ENCODE measurements around the gene C18orf32.
A peak's percentile ranks its signal among the peaks of the same experiment; 100 is the strongest.
"Not testable (repeated sequence)": the region's sequence is repeated elsewhere in the genome, so short reads cannot be mapped to it uniquely, and the experiment has no call there.

Gene C18orf32

DNA sequence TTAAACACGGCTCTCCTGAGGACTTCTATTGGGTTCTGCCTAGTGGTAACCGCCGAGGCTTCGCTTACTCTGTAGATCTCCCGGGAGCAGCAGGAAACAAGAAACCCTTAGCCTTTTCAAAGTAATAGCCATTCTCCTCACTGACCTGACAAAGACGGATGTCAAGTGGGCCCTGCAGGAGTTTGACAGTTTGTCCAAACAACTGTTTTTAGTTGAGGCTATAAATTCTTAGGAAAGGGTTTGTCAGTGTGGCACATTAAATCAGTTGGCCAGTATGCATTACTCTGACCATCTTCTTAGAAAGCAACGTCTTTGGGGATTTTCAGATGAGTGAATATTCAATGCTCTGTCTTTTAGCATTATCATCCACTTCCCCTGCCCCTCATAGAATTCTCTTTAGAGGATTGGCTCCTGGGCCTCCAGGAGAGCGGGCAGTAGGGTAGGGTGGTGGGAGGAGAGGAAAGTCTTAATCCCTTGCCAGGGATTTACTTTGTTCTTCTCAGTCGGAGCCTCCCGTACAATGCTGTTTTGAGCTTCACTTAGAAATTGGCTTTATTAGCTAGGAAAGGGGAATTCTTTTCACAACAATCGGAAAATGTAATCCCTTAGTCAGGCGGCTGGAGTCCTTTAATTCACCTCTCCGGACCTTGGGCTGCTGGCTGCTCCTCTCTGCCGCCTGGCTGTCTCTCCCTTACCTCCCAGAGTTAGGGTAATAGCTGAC lies 13.3 kb upstream of the C18orf32 start:
- no peak for DNase-seq

GRCh38 chr18:49499046-49499637 lies 12.1 kb upstream of the C18orf32 start:
- DNase-seq: no peak

DNA sequence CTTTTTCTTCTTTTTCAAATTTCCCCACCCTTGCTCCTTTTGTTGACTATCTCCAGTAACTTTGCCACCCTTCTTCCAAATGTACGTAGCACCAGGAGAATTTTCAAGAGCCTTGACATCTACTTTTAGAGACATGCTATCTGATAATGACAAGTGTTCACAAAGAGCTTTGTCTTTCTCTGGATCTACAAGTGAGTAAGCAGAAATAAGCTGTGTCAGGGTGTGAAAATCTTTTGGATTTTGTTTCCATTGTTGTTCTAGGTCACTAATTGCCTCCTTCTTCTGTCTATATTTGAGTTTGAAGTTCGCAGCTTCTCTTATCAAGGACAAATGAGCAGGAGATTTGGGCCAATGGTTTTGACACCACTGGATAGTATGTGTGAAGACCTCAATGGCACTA lies 8.4 kb upstream of the C18orf32 start:
- DNase-seq: no peak

- DNase-seq: no peak
Measured at GRCh38 chr18:49495076-49495475, 8.0 kb upstream of the C18orf32 start.

GRCh38 chr18:49494660-49495059 lies 7.6 kb upstream of the C18orf32 start:
- DNase-seq: no peak

- DNase-seq: no peak
Measured at GRCh38 chr18:49492694-49493033, 5.6 kb upstream of the C18orf32 start.

DNA sequence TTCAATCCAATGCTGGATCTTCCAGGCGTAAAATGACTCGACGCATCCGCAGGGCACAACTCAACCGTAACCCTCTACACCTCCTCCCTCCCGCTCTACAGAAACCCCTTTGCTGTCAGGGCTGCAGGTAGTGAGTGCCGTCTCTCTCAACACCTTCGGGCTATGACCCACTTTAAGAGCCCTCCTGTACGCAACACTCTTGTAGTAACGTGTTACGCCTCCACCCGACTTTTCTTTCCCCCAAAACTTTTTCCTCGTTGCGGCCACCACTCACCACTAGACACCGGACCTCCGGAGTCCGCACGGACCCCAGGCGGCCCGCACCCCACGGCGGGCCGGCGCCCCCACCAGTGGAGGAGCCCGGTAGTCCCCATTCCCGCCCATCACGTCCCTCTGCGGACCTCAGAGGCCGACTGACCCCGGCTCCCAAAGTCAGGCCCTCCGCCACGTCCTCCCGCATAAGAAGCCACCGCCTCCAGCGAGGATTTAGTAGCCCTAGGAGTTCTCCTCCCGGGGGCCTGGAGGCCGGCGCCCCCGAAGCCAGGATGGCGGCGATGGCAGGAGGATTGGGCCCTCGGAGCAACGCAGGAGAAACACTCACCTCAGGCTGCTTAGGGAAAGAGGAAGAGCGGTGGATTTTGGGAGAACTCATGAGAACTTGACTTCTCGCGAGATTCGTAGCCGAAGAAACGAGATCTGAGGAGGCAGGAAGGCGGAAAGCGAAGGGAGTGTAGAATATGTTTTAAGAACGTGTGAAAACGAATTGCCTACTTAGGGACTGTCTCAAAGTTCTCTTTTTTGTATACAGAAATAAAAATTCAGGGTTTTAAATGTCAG lies 5.0 kb upstream of the C18orf32 start, which contains the start of gene RPL17:
Gene RPL17 (minus strand): TSS at position 609 of the 837 bp plus-strand sequence.
- DNase-seq: peak; percentile 66 to 76

- no peak for DNase-seq
Measured at GRCh38 chr18:49491534-49491856, 4.5 kb upstream of the C18orf32 start.

GRCh38 chr18:49490246-49490762 lies 3.3 kb upstream of the C18orf32 start:
- no peak for DNase-seq

GRCh38 chr18:49487711-49488310 lies 777 bp upstream of the C18orf32 start:
- no peak for DNase-seq

DNA sequence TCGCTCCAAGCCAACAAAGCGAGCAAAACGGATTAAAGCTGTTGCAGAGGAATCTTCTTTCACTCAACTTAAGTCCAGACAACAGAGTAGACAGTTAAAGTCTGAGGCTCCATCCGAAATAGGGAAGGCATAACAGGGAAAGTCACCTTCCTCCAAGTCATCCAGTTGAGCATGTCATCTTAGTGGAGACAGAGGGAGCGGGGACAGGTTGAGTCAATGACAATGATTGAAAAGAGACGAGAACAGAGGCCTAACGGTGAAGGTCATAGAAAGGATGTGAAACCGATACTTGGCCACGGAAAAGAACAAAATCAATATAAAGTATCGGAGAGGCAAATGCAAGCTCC lies 455 bp downstream of the C18orf32 start:
- DNase-seq: no peak

DNA sequence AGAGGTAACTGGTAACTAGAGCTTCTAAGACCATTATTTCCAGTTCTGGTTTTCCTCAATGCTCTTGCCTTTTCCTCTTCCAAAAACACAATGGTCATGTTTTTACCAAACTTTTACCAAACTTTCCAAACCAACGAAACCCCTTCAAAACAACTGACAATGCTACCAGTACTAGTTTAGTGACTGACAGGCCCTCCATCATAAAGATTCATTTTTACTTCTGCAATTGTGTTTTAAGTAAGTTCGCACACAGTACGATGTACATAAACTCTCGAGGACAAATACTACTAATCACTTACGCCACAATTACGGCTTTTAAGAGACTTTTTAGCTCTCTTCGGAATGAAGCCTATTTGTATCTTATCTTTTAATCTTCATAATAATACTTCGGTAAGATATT lies 900 bp downstream of the C18orf32 start:
- no peak for DNase-seq

DNA sequence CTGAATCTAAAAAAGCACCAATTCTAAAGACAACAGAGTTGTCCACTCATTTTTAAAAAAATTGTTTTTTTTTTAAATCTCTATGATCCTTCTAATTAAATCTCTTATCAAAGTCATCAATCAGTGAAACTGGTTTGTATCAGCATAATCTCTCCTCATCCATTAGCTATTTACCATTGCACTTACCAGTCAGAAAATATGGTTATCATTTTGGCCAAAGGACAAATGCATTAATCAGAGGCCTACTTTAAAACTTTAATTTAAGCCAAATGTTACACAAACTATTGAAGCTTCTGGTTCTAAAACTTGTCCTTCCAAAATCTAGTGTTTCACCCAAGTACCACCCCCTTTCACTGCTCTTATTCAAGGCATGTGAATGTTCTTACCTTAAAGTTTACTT lies 3.8 kb downstream of the C18orf32 start:
- no peak for DNase-seq

DNA sequence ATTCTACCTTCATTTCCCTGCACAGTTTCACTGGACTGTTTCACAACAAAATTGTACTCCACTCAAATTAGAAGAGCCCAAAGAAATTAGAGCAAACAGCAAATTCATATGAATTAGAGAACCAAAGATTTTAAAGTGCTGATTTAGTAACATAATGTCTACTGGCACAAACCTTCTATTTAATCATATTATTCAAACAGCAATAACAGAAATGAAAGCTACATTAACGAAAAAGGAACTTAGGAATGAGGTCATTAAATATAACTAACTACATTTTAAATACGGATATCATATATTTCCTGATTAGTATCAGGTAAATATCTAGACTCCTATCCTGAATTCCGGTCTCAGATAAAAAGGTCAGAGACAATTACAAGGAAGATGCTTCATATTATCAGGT lies 5.1 kb downstream of the C18orf32 start:
- DNase-seq: no peak

- no peak for DNase-seq
Measured at GRCh38 chr18:49481317-49481716, 5.7 kb downstream of the C18orf32 start.

GRCh38 chr18:49479381-49480137 lies 7.5 kb downstream of the C18orf32 start:
- no peak for DNase-seq

DNA sequence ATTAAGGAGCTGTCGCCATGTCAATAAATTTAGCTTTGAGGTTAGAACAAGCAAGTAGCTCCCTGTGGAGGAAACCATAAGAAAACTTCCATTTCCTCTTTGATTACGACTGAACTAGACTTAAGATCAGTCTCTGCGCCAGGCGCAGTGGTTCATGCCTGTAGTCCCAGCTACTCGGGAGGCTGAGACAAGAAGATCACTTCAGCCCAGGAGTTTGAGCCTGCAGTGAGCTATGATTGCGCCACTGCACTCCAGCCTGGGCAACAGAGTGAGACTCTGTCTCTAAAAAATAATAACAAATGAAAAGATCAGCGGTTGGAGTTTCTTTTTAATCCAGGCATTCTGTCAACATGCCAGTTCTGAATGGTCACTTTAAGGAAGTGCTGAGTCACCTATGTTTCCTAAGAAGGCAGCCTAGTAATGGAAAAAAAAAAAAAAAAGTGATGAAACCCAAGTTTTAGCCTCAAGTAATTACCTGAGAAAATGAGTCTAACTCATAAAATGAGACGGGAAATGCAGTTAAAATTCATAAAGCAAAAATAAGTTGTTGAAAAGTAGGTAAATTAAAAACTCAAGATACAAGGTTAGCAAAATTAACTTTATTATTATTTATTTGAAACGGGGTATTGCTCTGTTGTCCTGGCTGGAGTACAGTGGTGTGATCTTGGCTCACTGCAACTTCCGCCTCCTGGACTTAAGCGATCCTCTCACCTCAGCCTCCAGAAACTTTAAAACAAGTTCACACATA lies 10.2 kb downstream of the C18orf32 start:
- no peak for DNase-seq

DNA sequence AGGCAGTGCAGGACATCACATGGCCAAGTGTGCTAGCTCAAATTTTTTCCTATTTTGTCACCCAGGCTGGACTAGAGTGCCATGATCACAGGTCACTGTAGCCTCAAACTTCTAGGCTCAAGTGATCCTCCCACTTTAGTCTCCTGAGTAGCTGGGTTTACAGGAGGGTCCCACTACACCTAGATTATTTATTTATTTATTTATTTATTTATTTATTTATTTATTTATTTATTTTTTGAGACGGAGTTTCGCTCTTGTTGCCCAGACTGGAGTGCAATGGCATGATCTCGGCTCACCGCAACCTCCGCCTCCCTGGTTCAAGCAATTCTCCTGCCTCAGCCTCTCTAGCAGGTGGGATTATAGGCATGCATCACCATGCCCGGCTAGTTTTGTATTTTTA lies 12.1 kb downstream of the C18orf32 start:
- not testable (repeated sequence) for DNase-seq

DNA sequence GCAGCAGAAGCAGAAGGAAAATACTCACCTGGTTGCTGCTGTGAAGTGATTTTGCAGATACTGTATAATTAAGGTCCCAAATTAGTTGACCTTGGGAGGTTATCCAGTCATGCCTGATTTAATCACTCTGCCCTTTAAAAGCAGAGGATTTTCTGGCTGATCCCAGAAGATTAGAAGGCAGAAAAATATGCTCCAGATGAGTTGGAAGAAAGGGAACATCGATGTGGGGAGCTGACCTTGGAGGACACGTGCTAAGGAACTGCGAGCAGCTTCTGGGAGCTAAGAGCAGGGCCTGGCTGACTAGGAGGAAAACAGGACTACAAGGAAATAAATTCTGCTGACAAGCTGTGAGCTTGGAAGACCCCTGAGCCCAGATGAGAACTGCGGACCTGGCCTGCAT lies 13.3 kb downstream of the C18orf32 start:
- no peak for DNase-seq

DNA sequence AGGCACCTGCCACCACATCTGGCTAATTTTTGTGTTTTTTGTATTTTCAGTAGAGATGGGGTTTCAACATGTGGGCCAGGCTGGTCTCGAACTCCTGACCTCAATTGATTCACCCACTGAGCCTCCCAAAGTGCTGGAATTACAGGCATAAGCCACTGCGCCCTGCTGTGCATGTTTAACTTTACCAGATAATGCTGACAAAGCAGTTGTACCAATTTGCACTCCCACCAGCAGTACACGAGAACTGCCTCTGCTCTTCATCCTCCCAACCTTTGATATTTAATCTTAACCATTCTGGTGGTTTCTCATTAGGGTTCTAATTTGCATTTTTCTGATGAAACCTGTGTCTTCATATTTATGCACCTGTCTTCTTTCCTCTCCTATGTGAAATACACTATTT lies 14.6 kb downstream of the C18orf32 start:
- DNase-seq: no peak

- no peak for DNase-seq
Measured at GRCh38 chr18:49471532-49471931, 15.5 kb downstream of the C18orf32 start.

DNA sequence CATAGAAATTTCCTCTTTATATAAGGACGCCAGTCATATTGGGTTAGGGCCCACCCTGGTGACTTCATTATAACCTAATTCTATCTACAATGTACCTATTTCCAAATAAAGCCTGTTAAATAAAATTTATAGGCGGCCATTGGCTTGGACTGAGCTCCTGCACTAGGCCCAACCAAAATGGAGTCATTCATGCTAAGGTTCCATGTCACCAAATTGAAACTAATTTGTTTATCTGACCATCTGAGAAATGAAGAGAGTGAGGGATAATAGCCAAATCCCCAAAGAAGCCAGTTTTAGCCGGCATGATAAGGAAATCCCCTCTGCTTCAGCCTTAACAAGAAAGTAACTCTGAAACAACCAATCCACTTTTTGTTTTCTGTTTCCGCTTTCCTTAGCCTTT lies 19.4 kb downstream of the C18orf32 start:
- DNase-seq: no peak
